GM23338 (cell line): ENCODE data around the gene OPRL1. TPM values are rescaled to one million over a fixed set of nuclear protein-coding genes. Genes with fewer than 3 reads are reported as not detected.

Experiments used
- ATAC-seq: fragments of 200-7000 bp; cut with Tn5 transposase; 3 replicates; pipeline ENCODE4 v1.9.1; 2020
- DNase-seq: peaks from one replicate; pipeline ENCODE4 v3.0.0-alpha.2; 2015; ENCODE audit warnings: low spot score
- H2AFZ ChIP-seq: fragments of 200-600 bp; sonication (generic); 2 replicates; pipeline ENCODE4 v1.8.0; 2016; ENCODE audit warnings: antibody characterized with exemption, mild to moderate bottlenecking, moderate library complexity
- H3F3A ChIP-seq: fragments of 200-600 bp; sonication (generic); replicated peaks from 2 replicates; pipeline ENCODE4 v1.8.0; 2017; ENCODE audit warnings: antibody characterized with exemption, mixed run types, low read depth
- H3K27ac ChIP-seq: fragments of 200-600 bp; sonication (generic); 2 replicates; pipeline ENCODE4 v1.6.1; 2016; ENCODE audit warnings: low read depth
- H3K27me3 ChIP-seq: fragments of 200-600 bp; sonication (generic); 2 replicates; pipeline ENCODE4 v1.8.0; 2016; ENCODE audit warnings: mild to moderate bottlenecking, mixed run types, moderate library complexity; ENCODE audit not compliant: insufficient read depth
- H3K36me3 ChIP-seq: fragments of 200-600 bp; sonication (generic); 2 replicates; pipeline ENCODE4 v1.8.0; 2016; ENCODE audit warnings: mild to moderate bottlenecking; ENCODE audit not compliant: insufficient read depth
- H3K4me1 ChIP-seq: fragments of 200-600 bp; sonication (generic); 2 replicates; pipeline ENCODE4 v1.8.0; 2016; ENCODE audit warnings: mild to moderate bottlenecking, moderate library complexity; ENCODE audit not compliant: insufficient read depth
- H3K4me2 ChIP-seq: fragments of 200-600 bp; sonication (generic); 2 replicates; pipeline ENCODE4 v1.7.1; 2017; ENCODE audit warnings: mixed run types
- H3K4me3 ChIP-seq: fragments of 200-600 bp; sonication (generic); 2 replicates; pipeline ENCODE4 v1.6.1; 2016; ENCODE audit warnings: mixed run types
- H3K79me2 ChIP-seq: fragments of 200-600 bp; sonication (generic); replicated peaks from 2 replicates; pipeline ENCODE4 v1.8.0; 2017; ENCODE audit warnings: mild to moderate bottlenecking; ENCODE audit not compliant: insufficient read depth
- H3K9me2 ChIP-seq: fragments of 200-600 bp; sonication (generic); 2 replicates; pipeline ENCODE4 v1.8.0; 2017; ENCODE audit not compliant: insufficient read depth
- H4K20me1 ChIP-seq: fragments of 200-600 bp; sonication (generic); replicated peaks from 2 replicates; pipeline ENCODE4 v1.8.0; 2017; ENCODE audit warnings: mild to moderate bottlenecking; ENCODE audit not compliant: insufficient read depth
- H3K27ac Mint-ChIP-seq: 2 replicates; pipeline ENCODE4 v1.8.0; 2020; ENCODE audit warnings: inconsistent platforms, mild to moderate bottlenecking, moderate library complexity, mixed read lengths
- H3K27me3 Mint-ChIP-seq: 3 replicates; pipeline ENCODE4 v1.8.0; 2022; ENCODE audit warnings: low read depth, mild to moderate bottlenecking, moderate library complexity, mixed read lengths, inconsistent platforms; ENCODE audit not compliant: insufficient read depth, poor library complexity
- H3K36me3 Mint-ChIP-seq: 3 replicates; pipeline ENCODE4 v1.8.0; 2021; ENCODE audit warnings: low read depth, mild to moderate bottlenecking, inconsistent platforms, moderate library complexity, mixed read lengths
- H3K4me1 Mint-ChIP-seq: 3 replicates; pipeline ENCODE4 v1.8.0; 2020; ENCODE audit warnings: mild to moderate bottlenecking, inconsistent platforms, mixed read lengths
- H3K4me3 Mint-ChIP-seq: 3 replicates; pipeline ENCODE4 v1.8.0; 2021; ENCODE audit warnings: moderate library complexity, mild to moderate bottlenecking, inconsistent platforms, mixed read lengths
- H3K9me3 Mint-ChIP-seq: 3 replicates; pipeline ENCODE4 v1.8.0; 2020; ENCODE audit warnings: moderate library complexity, mild to moderate bottlenecking, inconsistent platforms, mixed read lengths
- CREB1 ChIP-seq: fragments of 250-450 bp; sonication (Bioruptor Pico); IDR thresholded peaks from 2 replicates; pipeline ENCODE4 v1.5.0; 2020; ENCODE audit warnings: low read depth, mild to moderate bottlenecking, moderate library complexity
- CTCF ChIP-seq, 2 experiments: fragments of 200-600 bp in 1 of 2; sonication (generic) in 1 of 2; conservative IDR thresholded peaks; 2 replicates each; pipeline versions ENCODE4 v1.5.1 to v1.6.1; 2016 to 2017; ENCODE audit warnings: antibody characterized with exemption in 2 of 2, low read depth in 2 of 2, mild to moderate bottlenecking in 2 of 2, moderate library complexity in 1 of 2
- JUNB ChIP-seq: IDR thresholded peaks from one replicate; pipeline ENCODE4 v1.6.1; 2016; ENCODE audit warnings: antibody characterized with exemption; ENCODE audit not compliant: unreplicated experiment
- NANOG ChIP-seq: IDR thresholded peaks from 2 replicates; pipeline ENCODE4 v1.6.1; 2016; ENCODE audit warnings: antibody characterized with exemption, borderline replicate concordance
- ZNF331 ChIP-seq: fragments of 250-450 bp; sonication (Bioruptor Pico); IDR thresholded peaks from 2 replicates; pipeline ENCODE4 v1.5.0; 2020; ENCODE audit warnings: low read depth, mild to moderate bottlenecking, moderate library complexity
- polyA plus RNA-seq: library from polyadenylated mRNA; unstranded; fragments of >200 nt; fragmentation: Nextera tagmentation; extraction: Ambion mirVana; gene quantifications from 2 replicates; pipeline ENCODE4 v1.2.1, GENCODE V29; 2016
- total RNA-seq: library from RNA; depleted of rRNA; stranded (reverse); fragments of >200 nt; shearing (Covaris generic); gene quantifications from 2 replicates; pipeline ENCODE4 v1.2.3, GENCODE V29; 2014
- TF ChIP-seq, protein P1 (sequence below): IDR thresholded peaks from one replicate; pipeline ENCODE4 v1.6.1; 2018; ENCODE audit warnings: antibody characterized with exemption; ENCODE audit not compliant: unreplicated experiment

Gene OPRL1
- total and polyA plus RNA-seq, 2 experiments from 2014 or later = 0.27 to 1.1 TPM

- no peak overlapping the region for H3K27ac ChIP-seq
- H3K4me3 Mint-ChIP-seq = no peak overlapping the region
- no peaks in the 10 kb centered on the region for H3K36me3 ChIP-seq
- DNase-seq (peak; percentile 0), ATAC-seq (no peak)
- H3K9me2 ChIP-seq = no peaks in the 10 kb centered on the region
- H3K9me3 Mint-ChIP-seq = no peaks in the 10 kb centered on the region; the same call in 2 of the 3 replicates
- TF ChIP-seq NANOG (no peak), CTCF (conservative IDR thresholded peaks at IDR 0.05; ENCODE audit: low read depth in 2 of 2) (no peak), JUNB (no peak)
- TF ChIP-seq, protein P1, sequence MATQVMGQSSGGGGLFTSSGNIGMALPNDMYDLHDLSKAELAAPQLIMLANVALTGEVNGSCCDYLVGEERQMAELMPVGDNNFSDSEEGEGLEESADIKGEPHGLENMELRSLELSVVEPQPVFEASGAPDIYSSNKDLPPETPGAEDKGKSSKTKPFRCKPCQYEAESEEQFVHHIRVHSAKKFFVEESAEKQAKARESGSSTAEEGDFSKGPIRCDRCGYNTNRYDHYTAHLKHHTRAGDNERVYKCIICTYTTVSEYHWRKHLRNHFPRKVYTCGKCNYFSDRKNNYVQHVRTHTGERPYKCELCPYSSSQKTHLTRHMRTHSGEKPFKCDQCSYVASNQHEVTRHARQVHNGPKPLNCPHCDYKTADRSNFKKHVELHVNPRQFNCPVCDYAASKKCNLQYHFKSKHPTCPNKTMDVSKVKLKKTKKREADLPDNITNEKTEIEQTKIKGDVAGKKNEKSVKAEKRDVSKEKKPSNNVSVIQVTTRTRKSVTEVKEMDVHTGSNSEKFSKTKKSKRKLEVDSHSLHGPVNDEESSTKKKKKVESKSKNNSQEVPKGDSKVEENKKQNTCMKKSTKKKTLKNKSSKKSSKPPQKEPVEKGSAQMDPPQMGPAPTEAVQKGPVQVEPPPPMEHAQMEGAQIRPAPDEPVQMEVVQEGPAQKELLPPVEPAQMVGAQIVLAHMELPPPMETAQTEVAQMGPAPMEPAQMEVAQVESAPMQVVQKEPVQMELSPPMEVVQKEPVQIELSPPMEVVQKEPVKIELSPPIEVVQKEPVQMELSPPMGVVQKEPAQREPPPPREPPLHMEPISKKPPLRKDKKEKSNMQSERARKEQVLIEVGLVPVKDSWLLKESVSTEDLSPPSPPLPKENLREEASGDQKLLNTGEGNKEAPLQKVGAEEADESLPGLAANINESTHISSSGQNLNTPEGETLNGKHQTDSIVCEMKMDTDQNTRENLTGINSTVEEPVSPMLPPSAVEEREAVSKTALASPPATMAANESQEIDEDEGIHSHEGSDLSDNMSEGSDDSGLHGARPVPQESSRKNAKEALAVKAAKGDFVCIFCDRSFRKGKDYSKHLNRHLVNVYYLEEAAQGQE = no peak
- peaks cover 7% of the 10 kb centered on the region for H3K27me3 Mint-ChIP-seq
- H3K27ac Mint-ChIP-seq = no peak overlapping the region
- no peaks in the 10 kb centered on the region for H3K79me2 ChIP-seq
- H3K4me1 Mint-ChIP-seq = no peaks in the 10 kb centered on the region; the same call in 2 of the 3 replicates
- no peaks in the 10 kb centered on the region for H3F3A ChIP-seq
- H3K4me3 ChIP-seq = no peak overlapping the region
- no peaks in the 10 kb centered on the region for H3K27me3 ChIP-seq
- no peak overlapping the region for H3K4me2 ChIP-seq
- H4K20me1 ChIP-seq = no peaks in the 10 kb centered on the region
- H2AFZ ChIP-seq = no peak overlapping the region
- no peaks in the 10 kb centered on the region for H3K36me3 Mint-ChIP-seq
- no peaks in the 10 kb centered on the region for H3K4me1 ChIP-seq
Observed at GRCh38 chr20:64110411-64111068, 30.7 kb downstream of the OPRL1 start.

- peaks cover 4% of the 10 kb centered on the region for H3K27me3 Mint-ChIP-seq
- Histone ChIP-seq H3K9me2 (no peaks in the 10 kb centered on the region), H4K20me1 (no peaks in the 10 kb centered on the region), H3K4me1 (no peaks in the 10 kb centered on the region), H3K4me3 (no peak overlapping the region), H3K27me3 (no peaks in the 10 kb centered on the region), H3K4me2 (no peak overlapping the region), H3F3A (no peaks in the 10 kb centered on the region), H2AFZ (no peak overlapping the region), H3K27ac (no peak overlapping the region), H3K36me3 (no peaks in the 10 kb centered on the region), H3K79me2 (no peaks in the 10 kb centered on the region)
- TF ChIP-seq, protein P1 = no peak
- TF ChIP-seq CTCF (conservative IDR thresholded peaks at IDR 0.05; ENCODE audit: low read depth in 2 of 2) (no peak), ZNF331 (no peak), CREB1 (CRISPR knock-in tag) (no peak)
- H3K9me3 Mint-ChIP-seq = no peaks in the 10 kb centered on the region; the same call in 2 of the 3 replicates
- H3K4me1 Mint-ChIP-seq = no peaks in the 10 kb centered on the region; the same call in 2 of the 3 replicates
- no peak overlapping the region; the same call in 1 of the 2 replicates for H3K27ac Mint-ChIP-seq
- H3K36me3 Mint-ChIP-seq = no peaks in the 10 kb centered on the region
- DNase-seq (peak; percentile 3), ATAC-seq (no peak)
- H3K4me3 Mint-ChIP-seq = no peak overlapping the region
Observed at GRCh38 chr20:64111841-64112641, 32.2 kb downstream of the OPRL1 start.
